Epithelial cell of prostate (primary cell): ENCODE results near the gene FHDC1.
"Not testable (repeated sequence)": the region's sequence is repeated elsewhere in the genome, so short reads cannot be mapped to it uniquely, and the experiment has no call there.

ENCODE experiments used
- DNase-seq: peaks from one replicate; pipeline ENCODE4 v3.0.0-alpha.2; 2011; ENCODE audit warnings: low read depth, low spot score
- H3K27ac ChIP-seq: fragments of 450-650 bp; 2 replicates; pipeline ENCODE4 v1.5.1; 2017; ENCODE audit warnings: mild to moderate bottlenecking

FHDC1 gene, protein sequence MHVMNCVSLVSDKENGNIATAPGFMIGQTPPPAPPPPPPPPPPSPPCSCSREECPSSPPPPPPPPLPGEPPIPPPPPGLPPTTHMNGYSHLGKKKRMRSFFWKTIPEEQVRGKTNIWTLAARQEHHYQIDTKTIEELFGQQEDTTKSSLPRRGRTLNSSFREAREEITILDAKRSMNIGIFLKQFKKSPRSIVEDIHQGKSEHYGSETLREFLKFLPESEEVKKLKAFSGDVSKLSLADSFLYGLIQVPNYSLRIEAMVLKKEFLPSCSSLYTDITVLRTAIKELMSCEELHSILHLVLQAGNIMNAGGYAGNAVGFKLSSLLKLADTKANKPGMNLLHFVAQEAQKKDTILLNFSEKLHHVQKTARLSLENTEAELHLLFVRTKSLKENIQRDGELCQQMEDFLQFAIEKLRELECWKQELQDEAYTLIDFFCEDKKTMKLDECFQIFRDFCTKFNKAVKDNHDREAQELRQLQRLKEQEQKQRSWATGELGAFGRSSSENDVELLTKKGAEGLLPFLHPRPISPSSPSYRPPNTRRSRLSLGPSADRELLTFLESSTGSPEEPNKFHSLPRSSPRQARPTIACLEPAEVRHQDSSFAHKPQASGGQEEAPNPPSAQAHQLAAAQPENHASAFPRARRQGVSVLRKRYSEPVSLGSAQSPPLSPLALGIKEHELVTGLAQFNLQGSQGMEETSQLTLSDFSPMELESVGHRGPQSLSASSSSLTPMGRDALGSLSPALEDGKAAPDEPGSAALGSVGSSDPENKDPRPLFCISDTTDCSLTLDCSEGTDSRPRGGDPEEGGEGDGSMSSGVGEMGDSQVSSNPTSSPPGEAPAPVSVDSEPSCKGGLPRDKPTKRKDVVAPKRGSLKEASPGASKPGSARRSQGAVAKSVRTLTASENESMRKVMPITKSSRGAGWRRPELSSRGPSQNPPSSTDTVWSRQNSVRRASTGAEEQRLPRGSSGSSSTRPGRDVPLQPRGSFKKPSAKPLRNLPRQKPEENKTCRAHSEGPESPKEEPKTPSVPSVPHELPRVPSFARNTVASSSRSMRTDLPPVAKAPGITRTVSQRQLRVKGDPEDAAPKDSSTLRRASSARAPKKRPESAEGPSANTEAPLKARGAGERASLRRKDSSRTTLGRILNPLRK

DNA sequence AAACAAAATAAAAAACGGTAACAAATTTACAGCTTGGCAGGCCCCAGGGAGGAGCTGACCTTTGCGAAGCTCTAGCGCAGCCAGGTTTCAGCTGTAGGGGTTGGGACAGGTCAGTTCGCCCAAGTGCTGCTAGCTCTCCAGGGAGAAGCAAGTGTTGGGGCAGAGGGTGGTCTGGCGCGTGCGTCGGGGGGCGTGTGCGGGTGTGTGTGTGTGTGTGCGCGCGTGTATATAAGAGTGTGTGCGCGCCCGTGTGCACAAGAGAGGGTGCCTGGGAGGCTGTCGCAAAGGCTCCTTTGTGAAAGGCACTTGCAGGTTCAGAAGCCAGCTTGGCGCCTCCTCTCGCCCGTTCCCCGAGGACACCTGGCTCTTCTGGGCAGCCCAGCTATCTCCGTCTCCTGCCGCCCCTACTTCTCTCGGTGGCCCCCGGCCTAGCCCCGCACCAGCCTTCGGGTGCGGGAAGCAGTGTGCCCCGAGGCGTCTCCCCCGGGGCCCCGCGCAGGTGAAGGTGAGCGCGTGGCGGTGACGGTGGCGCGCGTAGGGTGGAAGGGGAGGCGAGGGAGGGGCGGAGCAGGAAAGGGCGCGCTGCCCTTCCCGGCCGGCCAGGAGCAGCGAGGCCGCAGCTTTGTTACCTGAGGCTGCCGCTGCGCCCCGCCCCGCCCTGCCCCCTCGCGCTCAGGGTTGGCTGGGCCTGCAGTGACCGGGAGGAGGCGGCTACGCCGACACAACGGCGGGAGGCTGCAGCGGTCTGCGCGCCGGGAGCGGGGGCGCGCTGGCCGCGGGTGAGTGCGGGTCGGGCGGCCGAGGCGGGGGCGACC is at the start of gene FHDC1:
FHDC1 (plus strand) TSS at position 693 of the 815 bp plus-strand sequence. CDS start 6,735 bp downstream, outside the sequence.
- DNase-seq, result peak; percentile 27
- H3K27ac ChIP-seq, result peak within 1 kb of the TSS; percentile 33

DNA sequence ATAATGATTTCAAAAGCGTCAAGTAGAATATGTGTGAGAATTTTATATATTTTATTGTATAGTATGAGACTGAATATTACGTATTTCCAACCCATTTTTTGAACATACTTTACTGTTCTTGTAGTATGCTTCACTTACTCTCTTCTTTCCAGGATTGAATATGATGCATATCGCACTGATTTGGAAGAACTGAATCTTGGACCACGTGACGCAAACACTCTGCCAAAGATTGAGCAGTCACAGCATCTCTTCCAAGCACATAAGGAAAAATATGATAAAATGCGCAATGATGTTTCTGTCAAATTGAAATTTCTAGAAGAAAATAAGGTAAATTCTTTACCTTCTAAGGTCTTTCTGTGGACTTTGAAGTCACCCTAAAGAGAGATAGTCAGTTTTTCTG is 48.1 kb upstream of the FHDC1 start:
- no peak overlapping the region for H3K27ac ChIP-seq
- no peak for DNase-seq

DNA sequence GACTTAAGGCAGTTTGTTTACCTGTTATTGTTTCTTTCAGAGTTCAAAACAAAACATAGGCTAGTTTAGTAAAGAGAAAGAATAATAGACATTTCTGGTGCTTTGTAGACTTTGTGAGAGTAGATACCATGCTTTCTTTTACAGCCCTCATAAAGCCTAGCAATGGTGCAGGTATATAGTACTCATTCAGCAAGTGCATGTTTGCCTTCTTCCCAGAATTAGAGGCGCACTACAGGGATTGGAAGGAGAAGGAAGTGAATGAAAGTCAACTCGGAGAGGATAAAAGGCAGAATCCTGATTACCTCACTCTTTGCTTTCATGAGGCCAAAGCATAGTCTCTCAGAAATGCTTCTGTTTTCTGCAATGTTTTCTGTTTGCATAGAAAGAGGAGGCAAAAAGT is 43.1 kb upstream of the FHDC1 start:
- no peak for DNase-seq
- H3K27ac ChIP-seq, result no peak overlapping the region

DNA sequence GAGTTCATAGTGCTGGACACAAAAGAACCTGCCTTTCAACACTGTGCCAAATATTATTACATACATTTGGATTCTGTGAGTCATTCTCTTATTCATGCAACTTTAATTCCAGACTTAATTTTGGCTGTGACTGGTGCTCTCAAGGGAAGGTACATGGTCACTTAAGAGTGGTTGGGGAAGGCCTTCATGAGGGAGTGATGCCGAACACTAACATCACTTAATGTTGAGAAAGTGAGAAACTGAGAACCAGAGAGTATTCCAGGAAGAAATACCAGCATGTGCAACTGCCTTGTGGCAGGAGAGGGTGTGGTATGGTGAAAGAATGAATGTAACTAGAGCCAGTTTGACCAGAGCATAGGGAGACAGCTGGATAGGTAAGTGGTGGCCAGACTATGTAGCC is 41.5 kb upstream of the FHDC1 start:
- DNase-seq, result peak; percentile 5

DNA sequence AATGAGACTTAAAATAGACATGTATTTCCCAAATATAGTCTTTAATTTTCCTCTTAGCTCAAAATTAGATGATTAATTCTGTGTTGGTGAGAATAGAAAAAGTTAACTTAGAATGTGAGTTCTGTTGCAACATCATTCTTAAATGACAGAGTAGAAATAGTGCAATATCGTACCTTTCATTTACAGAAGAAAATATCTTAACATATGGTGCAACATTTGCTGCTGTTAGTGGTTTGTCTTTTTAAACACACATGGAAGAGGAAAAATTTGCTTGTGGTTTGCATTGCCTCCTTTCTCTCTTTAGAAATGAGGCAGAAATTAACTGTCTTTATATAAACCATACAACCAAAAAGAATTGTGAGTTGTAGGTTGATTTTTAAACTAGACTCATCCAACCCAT is 39.3 kb upstream of the FHDC1 start:
- no peak for DNase-seq
- H3K27ac ChIP-seq, result no peak overlapping the region

More for the DNA sequence above, 41.5 kb upstream of the FHDC1 start:
- peak overlapping the region; percentile 10 for H3K27ac ChIP-seq

DNA sequence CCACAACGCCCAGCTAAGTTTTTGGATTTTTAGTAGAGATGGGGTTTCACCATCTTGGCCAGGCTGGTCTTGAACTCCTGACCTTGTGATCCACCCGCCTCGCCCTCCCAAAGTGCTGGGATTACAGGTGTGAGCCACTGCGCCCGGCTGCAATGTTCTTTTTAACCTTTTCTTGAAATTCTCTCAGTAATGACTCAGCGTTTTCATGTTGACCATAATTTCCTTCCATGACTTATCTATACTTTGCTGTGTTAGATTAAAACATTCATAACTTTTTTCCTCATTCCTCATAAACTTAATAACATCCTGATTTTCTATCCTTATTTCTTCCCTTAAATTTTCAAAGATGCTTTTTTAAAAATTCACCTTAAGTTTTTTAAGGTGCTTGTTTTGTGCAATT is 38.0 kb upstream of the FHDC1 start:
- not testable (repeated sequence) for DNase-seq, H3K27ac ChIP-seq

DNA sequence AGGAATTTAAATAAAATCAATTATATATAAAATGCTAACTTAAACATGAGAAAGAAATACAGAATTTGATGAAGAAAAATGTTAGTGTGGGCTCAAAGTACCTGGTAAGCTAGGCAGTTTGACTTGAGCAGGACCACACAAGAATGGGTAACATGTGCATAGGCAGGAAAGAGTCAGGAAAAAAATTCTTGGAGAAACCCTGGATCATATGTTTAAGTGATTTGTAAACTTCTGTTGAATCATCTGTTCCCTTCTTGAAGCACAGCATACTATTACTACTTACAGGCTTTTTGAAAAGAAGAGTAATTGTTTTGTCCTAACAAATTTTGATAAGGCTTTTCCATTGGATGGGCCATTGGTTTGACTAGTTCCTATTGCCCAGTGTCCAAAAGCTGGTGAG is 37.5 kb upstream of the FHDC1 start:
- no peak overlapping the region for H3K27ac ChIP-seq
- no peak for DNase-seq

DNA sequence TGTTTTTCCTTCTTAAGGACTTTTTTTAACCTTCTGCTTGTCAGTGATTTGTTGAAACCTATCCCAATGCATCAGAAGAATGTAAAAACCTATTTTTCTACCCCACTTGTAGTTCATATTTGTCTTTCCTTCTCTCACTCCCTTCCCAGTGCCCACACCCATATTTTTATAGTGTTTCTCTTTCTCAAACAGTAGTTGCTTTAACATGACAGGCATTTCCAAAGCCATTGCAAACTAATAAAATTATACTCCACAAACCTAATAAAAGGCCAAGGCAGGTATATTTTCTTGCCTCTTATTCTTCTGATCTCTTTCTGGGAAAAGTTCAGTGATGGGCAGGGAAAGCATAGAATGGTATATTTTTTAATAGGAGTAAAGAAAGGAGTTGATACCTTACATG is 35.7 kb upstream of the FHDC1 start:
- H3K27ac ChIP-seq, result no peak overlapping the region
- DNase-seq, result no peak

DNA sequence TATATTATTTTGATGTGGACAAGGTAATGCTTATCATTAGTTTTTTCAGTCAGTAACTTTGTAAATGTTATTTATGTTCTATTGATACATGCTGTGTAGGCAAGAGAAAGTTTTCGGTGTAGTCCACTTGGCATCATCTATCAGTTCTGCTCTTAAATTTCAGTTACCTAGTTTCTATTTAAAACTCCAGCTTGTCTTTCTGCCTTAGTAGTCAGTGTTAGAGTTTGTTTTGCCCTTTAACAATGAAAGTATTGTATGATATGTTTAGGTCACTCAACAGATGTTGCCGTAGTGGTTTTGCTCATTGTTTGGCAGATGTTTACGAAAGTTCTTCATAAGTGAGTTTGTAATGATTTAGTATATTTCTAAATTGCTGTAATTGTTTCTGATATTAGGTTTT is 34.9 kb upstream of the FHDC1 start:
- no peak for DNase-seq
- no peak overlapping the region for H3K27ac ChIP-seq

DNA sequence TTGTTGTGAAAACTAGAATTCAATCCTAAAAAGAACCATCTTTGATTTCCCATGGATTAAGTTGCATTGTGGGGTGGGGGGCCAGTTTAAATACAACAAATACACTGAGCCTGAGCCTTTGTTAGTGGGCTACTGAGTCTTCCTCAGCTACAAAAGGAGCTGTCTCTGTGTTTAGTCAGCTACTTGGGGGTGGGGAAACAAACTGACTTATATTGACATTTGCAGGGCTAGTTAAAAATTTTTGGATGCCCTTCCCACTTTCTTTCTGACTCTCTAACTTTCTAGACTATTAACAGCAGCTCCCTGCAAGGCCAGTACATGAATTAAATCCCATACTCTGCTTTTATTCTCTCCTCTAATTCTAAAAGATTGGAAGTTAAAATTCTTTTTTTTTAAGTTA is 32.5 kb upstream of the FHDC1 start:
- DNase-seq, result no peak
- no peak overlapping the region for H3K27ac ChIP-seq

DNA sequence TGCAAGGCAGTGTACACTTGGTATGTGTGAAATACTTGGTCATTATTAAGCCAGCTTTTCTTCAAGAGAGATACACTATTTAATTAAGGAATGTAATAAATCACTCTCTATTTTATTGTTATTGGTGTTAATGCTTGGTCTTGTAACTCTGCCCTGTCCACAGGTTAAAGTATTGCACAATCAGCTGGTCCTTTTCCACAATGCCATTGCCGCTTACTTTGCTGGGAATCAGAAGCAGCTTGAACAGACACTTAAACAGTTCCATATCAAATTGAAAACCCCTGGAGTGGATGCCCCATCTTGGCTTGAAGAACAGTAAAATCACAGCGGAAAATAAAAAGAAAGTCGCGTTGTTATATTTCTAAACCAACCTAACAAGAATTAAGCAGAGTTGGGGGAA is 26.2 kb upstream of the FHDC1 start:
- no peak overlapping the region for H3K27ac ChIP-seq
- DNase-seq, result no peak

DNA sequence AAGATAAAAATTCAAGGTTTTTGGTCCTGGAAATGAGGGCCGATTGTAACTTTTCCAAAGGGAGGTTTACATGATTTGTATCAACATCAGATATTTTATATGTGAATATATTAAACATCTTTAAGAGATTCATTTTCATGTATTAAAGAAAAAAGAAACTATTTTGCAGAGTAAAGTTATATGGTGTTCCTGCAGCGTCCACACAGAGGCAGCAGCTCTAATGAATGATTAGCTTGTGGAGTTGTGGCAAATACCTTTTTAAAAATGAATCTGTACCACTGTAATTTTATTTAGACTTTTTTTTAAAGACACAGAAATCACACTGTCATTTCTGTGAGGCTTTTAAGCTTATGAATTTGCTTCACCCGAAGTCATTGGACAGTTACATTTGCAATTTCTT is 25.6 kb upstream of the FHDC1 start:
- no peak overlapping the region for H3K27ac ChIP-seq
- DNase-seq, result no peak

DNA sequence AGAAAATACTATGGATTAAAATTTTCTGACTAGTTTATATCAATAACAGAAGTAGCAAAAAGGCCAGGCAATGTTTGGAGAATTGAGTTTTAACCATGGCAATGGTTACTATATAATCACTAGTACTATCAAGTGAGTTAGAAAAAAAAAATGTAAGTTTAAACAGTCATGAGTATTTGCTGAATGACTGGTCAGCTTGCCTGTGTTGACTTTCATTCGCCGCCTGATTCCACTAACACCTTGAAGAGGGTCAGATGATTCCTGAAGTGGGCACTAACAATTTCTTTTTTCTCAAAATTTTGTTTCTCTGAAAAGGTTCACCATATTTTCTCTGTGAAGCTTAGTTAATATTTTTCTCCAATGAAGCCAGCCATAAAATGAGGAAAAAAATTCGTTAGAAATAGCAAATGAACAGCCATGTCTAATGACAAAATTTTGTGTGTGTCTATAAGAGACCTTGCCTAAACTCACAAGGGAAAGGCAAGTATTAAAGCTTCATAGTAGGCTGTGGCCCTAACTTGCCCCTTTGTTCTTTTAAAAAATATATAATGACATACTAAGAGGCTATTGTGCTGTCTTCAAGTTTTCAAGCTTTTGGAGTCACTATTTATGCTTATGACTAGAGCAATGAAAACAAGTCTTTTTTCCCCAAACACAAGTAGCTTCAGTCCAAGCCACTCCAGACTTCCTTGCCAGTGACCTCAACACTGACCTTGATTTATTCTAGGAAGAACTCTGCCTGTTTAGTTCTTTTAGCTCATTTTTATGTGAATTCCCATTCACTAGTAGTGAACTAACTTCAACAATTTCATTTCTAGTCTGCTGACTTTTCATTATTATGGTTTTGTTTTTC is 18.4 kb upstream of the FHDC1 start:
- DNase-seq, result no peak
- H3K27ac ChIP-seq, result no peak overlapping the region

DNA sequence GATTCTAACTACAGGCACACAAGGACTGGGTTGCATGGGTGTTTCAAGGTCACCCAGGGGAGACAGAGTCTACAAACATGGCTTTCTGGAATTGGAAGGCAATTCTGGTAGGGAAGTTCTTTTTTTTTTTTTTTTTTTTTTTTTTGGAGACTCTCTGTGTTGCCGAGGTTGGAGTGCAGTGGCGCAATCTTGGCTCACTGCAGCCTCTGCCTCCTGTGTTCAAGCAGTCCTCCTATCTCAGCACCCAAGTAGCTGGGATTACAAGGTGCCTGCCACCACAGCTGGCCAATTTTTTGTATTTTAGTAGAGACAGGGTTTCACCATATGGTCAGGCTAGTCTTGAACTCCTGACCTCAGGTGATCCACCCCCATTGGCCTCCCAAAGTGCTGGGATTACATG is 16.3 kb upstream of the FHDC1 start:
- no peak for DNase-seq
- H3K27ac ChIP-seq, result no peak overlapping the region

DNA sequence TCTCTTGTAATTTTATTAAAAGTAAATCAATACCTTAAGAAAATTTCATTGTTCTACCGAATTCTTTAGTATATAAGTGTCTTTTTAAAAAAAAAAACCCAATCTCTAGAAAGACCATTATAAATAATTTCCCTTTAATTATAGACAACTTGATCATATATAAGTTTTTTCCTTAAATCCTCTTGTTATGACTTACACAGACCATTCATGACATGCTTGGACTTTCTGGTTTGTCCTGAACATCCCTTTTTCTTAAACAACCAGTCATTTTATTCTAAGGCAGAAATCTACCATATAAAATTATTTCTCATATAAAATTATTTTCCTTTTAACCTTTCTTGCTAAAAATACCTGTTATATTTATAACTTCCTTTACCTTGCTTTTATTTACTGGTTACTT is 15.4 kb upstream of the FHDC1 start:
- DNase-seq, result no peak
- H3K27ac ChIP-seq, result no peak overlapping the region

DNA sequence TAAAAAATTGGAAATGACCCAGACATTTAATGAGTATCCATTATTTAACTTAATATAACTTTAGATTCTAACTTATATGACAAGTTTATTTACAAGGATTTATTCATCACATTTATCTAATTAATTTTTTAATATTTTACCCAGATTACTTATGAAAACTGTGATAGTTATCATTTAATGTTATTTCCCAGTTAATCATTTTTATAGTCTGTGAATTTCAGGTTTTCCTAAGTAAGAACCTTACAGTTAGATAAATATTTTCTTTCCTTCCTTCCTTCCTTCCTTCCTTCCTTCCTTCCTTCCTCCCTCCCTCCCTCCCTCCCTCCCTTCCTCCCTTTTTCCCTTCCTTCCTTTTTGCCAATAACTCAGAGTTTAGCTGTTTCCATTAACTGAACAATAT is 14.8 kb upstream of the FHDC1 start:
- DNase-seq, result no peak
- no peak overlapping the region for H3K27ac ChIP-seq

DNA sequence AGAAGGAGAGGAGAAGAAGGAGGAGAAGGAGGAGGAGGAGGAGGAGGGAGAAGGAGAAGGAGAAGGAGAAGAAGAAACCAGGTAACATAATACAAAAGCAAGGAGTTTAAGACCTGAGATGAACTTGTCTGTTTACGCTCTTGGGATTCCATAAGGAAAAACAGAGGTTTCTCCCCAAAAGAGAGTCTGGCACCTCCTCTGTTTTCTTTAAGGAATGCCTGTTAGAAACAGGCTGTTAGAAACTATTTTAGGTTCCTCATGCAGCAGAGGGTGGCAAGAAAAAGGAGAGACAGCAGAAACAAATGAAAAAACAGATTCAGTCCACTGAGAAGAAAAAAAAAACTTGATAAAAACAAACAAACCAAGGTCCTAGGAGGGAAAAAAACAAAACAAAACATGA is 10.3 kb upstream of the FHDC1 start:
- H3K27ac ChIP-seq, result no peak overlapping the region
- DNase-seq, result no peak

DNA sequence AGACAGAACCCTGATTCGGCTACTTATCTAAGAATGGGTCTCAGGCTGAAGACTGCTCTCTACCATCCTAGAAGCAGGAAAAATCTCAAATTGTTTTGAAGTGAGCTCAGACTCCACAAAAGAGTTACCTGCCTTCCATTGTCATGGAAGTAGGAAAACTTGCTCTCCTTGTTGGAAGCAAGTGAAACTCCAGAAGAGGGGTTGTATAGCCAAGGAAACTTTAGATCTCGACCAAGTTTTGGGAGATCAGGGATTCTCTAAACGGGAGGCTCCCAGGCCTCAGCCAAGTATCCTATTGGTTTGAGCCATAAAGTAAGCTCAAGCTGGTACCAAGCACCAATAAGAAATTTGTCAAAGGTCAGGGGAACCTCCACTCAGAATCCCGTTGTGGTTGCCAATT is 9.2 kb upstream of the FHDC1 start:
- H3K27ac ChIP-seq, result no peak overlapping the region
- DNase-seq, result no peak

DNA sequence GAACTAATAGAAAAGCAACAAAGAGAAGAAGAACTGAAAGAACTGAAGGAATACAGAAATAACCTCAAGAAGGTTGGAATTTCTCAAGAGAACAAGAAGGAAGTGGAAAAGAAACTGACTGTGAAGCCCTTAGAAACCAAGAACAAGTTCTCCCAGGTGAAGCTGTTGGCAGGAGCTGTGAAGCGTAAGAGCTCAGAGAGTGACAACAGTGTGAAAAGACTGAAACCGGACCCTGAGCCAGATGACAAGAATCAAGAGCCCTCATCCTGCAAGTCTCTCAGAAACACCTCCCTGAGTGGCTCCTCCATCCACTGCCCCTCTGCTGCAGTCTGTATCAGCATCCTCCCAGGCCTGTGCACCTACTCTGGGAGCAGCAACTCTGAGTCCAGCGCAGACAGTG is 8.4 kb upstream of the FHDC1 start:
- no peak for DNase-seq
- no peak overlapping the region for H3K27ac ChIP-seq
